IMR-90 (cell line): ENCODE results near the gene CEBPG. TPM values are rescaled to one million over a fixed set of nuclear protein-coding genes. Genes with fewer than 3 reads are reported as not detected.

Source experiments
- ATAC-seq: fragments of 200-7000 bp; cut with Tn5 transposase; 2 replicates; pipeline ENCODE4 v1.9.1; 2020; ENCODE audit warnings: low read depth, mild to moderate bottlenecking, moderate library complexity
- BruUV-seq: library from RNA; stranded (reverse); fragments of 400-500 nt; replicated peaks from 2 replicates; lab custom pipeline; 2021; lab: Mats Ljungman, UMichigan
- CTCF ChIA-PET: fragments of 300-600 bp; formaldehyde crosslinking; extraction: SDS; loops from one replicate; lab custom pipeline; 2021; ENCODE audit warnings: antibody characterized with exemption; lab: Yijun Ruan, JAX
- POLR2A ChIA-PET: fragments of 300-600 bp; sonication (Branson Sonifier 250); formaldehyde crosslinking; loops from one replicate; lab custom pipeline; 2022; ENCODE audit warnings: antibody characterized with exemption; ENCODE audit not compliant: unreplicated experiment; lab: Charles Lee
- DNase-seq: peaks from one replicate; pipeline ENCODE4 v3.0.0; 2013
- H2AFZ ChIP-seq: replicated peaks from 2 replicates; pipeline ENCODE3; 2013; ENCODE audit warnings: low read length, mild to moderate bottlenecking; ENCODE audit not compliant: poor library complexity
- H2AK5ac ChIP-seq: 2 replicates; pipeline ENCODE4 v1.6.1; 2013; ENCODE audit warnings: low read depth, low read length, inconsistent platforms
- H2AK9ac ChIP-seq: replicated peaks from 2 replicates; pipeline ENCODE3; 2013; ENCODE audit warnings: mild to moderate bottlenecking, low read depth, low read length, moderate library complexity; ENCODE audit not compliant: poor library complexity
- H2BK120ac ChIP-seq: 2 replicates; pipeline ENCODE4 v1.6.1; 2013; ENCODE audit warnings: low read depth, low read length, inconsistent platforms
- H2BK15ac ChIP-seq: 3 replicates; pipeline ENCODE4 v1.6.1; 2013; ENCODE audit warnings: low read depth, low read length, inconsistent platforms
- H2BK20ac ChIP-seq: 2 replicates; pipeline ENCODE4 v1.6.1; 2013; ENCODE audit warnings: low read depth, mild to moderate bottlenecking, inconsistent platforms, low read length, moderate library complexity
- H2BK5ac ChIP-seq: 2 replicates; pipeline ENCODE4 v1.6.1; 2013; ENCODE audit warnings: mild to moderate bottlenecking, low read depth, low read length, inconsistent platforms; ENCODE audit not compliant: poor library complexity, severe bottlenecking
- H3K14ac ChIP-seq: replicated peaks from 2 replicates; pipeline ENCODE4 v1.6.1; 2013; ENCODE audit warnings: low read depth, low read length, inconsistent platforms
- H3K18ac ChIP-seq: 2 replicates; pipeline ENCODE4 v1.6.1; 2013; ENCODE audit warnings: low read depth, low read length, control low read depth
- H3K23ac ChIP-seq: 2 replicates; pipeline ENCODE4 v1.6.1; 2013; ENCODE audit warnings: low read depth, low read length, inconsistent platforms
- H3K27ac ChIP-seq: 2 replicates; pipeline ENCODE4 v1.5.1; 2013; ENCODE audit warnings: mild to moderate bottlenecking, control low read depth, low read length; ENCODE audit not compliant: insufficient read depth
- H3K27me3 ChIP-seq: 2 replicates; pipeline ENCODE4 v1.6.1; 2013; ENCODE audit warnings: low read length; ENCODE audit not compliant: control insufficient read depth, insufficient read depth
- H3K36me3 ChIP-seq: 2 replicates; pipeline ENCODE4 v1.6.1; 2013; ENCODE audit warnings: low read length, mixed read lengths; ENCODE audit not compliant: control insufficient read depth, insufficient read depth
- H3K4ac ChIP-seq: 2 replicates; pipeline ENCODE4 v1.6.1; 2013; ENCODE audit warnings: low read depth, low read length, inconsistent platforms
- H3K4me1 ChIP-seq: 2 replicates; pipeline ENCODE4 v1.6.1; 2013; ENCODE audit warnings: low read length, mixed read lengths; ENCODE audit not compliant: control insufficient read depth, insufficient read depth
- H3K4me2 ChIP-seq: 2 replicates; pipeline ENCODE4 v1.6.1; 2013; ENCODE audit warnings: low read depth, mild to moderate bottlenecking, control low read depth, low read length, moderate library complexity
- H3K4me3 ChIP-seq: 2 replicates; pipeline ENCODE4 v1.5.1; 2013; ENCODE audit warnings: low read depth, mild to moderate bottlenecking, control low read depth, low read length, moderate library complexity; ENCODE audit not compliant: insufficient read depth
- H3K56ac ChIP-seq: 2 replicates; pipeline ENCODE4 v1.6.1; 2013; ENCODE audit warnings: low read length, inconsistent platforms; ENCODE audit not compliant: insufficient read depth; ENCODE audit errors: extremely low read depth
- H3K79me1 ChIP-seq, 2 experiments: 2 replicates each; pipeline ENCODE4 v1.6.1; 2013; ENCODE audit warnings: low read length in 2 of 2, inconsistent platforms in 1 of 2, low read depth in 1 of 2
- H3K9ac ChIP-seq: 2 replicates; pipeline ENCODE4 v1.6.1; 2013; ENCODE audit warnings: low read depth, low read length, control low read depth
- H3K9me1 ChIP-seq: 2 replicates; pipeline ENCODE4 v1.6.1; 2013; ENCODE audit warnings: low read length, inconsistent platforms; ENCODE audit not compliant: insufficient read depth
- H3K9me3 ChIP-seq: 2 replicates; pipeline ENCODE4 v1.6.1; 2013; ENCODE audit warnings: low read length; ENCODE audit not compliant: control insufficient read depth, insufficient read depth
- H4K20me1 ChIP-seq: 2 replicates; pipeline ENCODE4 v1.6.1; 2013; ENCODE audit warnings: low read length, inconsistent platforms; ENCODE audit not compliant: insufficient read depth
- H4K5ac ChIP-seq: 2 replicates; pipeline ENCODE4 v1.6.1; 2013; ENCODE audit warnings: mild to moderate bottlenecking, low read depth, low read length, control low read depth
- H4K8ac ChIP-seq, 2 experiments: 2 replicates each; pipeline ENCODE4 v1.6.1; 2013; ENCODE audit warnings: low read depth in 2 of 2, low read length in 2 of 2, control low read depth in 1 of 2, inconsistent platforms in 1 of 2
- H4K91ac ChIP-seq: 2 replicates; pipeline ENCODE4 v1.6.1; 2013; ENCODE audit warnings: low read depth, low read length, inconsistent platforms; ENCODE audit not compliant: insufficient read depth
- BHLHE40 ChIP-seq: fragments of 150-350 bp; IDR thresholded peaks from 2 replicates; pipeline ENCODE4 v1.6.1; 2016; ENCODE audit warnings: mild to moderate bottlenecking, low read depth, low read length
- CEBPB ChIP-seq: IDR thresholded peaks from 2 replicates; pipeline ENCODE4 v1.6.1; 2012; ENCODE audit warnings: low read depth, low read length, improper control_type of control experiment
- CHD1 ChIP-seq: IDR thresholded peaks from 2 replicates; pipeline ENCODE4 v1.6.1; 2012; ENCODE audit warnings: low read depth, low read length, improper control_type of control experiment
- CTCF ChIP-seq: conservative IDR thresholded peaks from 2 replicates; pipeline ENCODE4 v1.5.1; 2012; ENCODE audit warnings: mild to moderate bottlenecking, low read depth, low read length, improper control_type of control experiment
- ELK1 ChIP-seq: fragments of 150-350 bp; IDR thresholded peaks from 2 replicates; pipeline ENCODE4 v1.6.1; 2016; ENCODE audit warnings: low read depth, mild to moderate bottlenecking, low read length, moderate library complexity, borderline replicate concordance
- FOS ChIP-seq: fragments of 150-350 bp; IDR thresholded peaks from 2 replicates; pipeline ENCODE4 v1.6.1; 2016; ENCODE audit warnings: low read depth, low read length
- MAFK ChIP-seq: IDR thresholded peaks from 2 replicates; pipeline ENCODE4 v1.6.1; 2012; ENCODE audit warnings: low read depth, low read length, improper control_type of control experiment
- MAZ ChIP-seq: IDR thresholded peaks from 2 replicates; pipeline ENCODE4 v1.6.1; 2012; ENCODE audit warnings: low read depth, mild to moderate bottlenecking, low read length, improper control_type of control experiment, moderate library complexity, borderline replicate concordance
- MXI1 ChIP-seq: IDR thresholded peaks from 2 replicates; pipeline ENCODE4 v1.6.1; 2012; ENCODE audit warnings: low read depth, mild to moderate bottlenecking, low read length, moderate library complexity, borderline replicate concordance
- NFE2L2 ChIP-seq: fragments of 150-350 bp; IDR thresholded peaks from 2 replicates; pipeline ENCODE4 v1.6.1; 2016; ENCODE audit warnings: low read depth, mild to moderate bottlenecking, low read length
- POLR2A ChIP-seq: IDR thresholded peaks from 2 replicates; pipeline ENCODE4 v1.6.1; 2012; ENCODE audit warnings: mild to moderate bottlenecking, low read depth, low read length
- RAD21 ChIP-seq: IDR thresholded peaks from 2 replicates; pipeline ENCODE4 v1.6.1; 2012; ENCODE audit warnings: low read length, improper control_type of control experiment
- RCOR1 ChIP-seq: IDR thresholded peaks from 2 replicates; pipeline ENCODE4 v1.6.1; 2012; ENCODE audit warnings: mild to moderate bottlenecking, low read length, improper control_type of control experiment; ENCODE audit not compliant: insufficient replicate concordance
- RFX5 ChIP-seq: IDR thresholded peaks from 2 replicates; pipeline ENCODE4 v1.8.0; 2012; ENCODE audit warnings: low read depth, mild to moderate bottlenecking, low read length, moderate library complexity
- SMC3 ChIP-seq: fragments of 150-350 bp; IDR thresholded peaks from 2 replicates; pipeline ENCODE4 v1.6.1; 2016; ENCODE audit warnings: low read depth, mild to moderate bottlenecking, antibody characterized with exemption, low read length, moderate library complexity
- USF2 ChIP-seq: fragments of 150-350 bp; IDR thresholded peaks from 2 replicates; pipeline ENCODE4 v1.6.1; 2017; ENCODE audit warnings: mild to moderate bottlenecking, antibody characterized with exemption, low read length, low read depth
- WGBS, 2 experiments: methylation state at CpG; one replicate each; pipeline versions ENCODE4 v1.1.5 to v1.1.7; 2013; ENCODE audit warnings: missing lambda C conversion rate in 2 of 2; ENCODE audit not compliant: insufficient read length in 1 of 2; ENCODE audit errors: extremely low coverage in 2 of 2; 5-methylcytosine and 5-hydroxymethylcytosine counted together
- dilution Hi-C: fragments of 300-500 bp; cut with HindIII; formaldehyde crosslinking; loops from one replicate; pipeline ENCODE4 v1.14.3; 2018; ENCODE audit warnings: low sequenced_read_pairs; ENCODE audit not compliant: unreplicated experiment
- in situ Hi-C: fragments of 300-500 bp; cut with MboI; formaldehyde crosslinking; loops from 3 replicates; pipeline ENCODE4 v1.14.3; 2019; ENCODE audit warnings: low sequenced_read_pairs, inconsistent platforms, mixed read lengths
- intact Hi-C: fragments of 100-400 bp; cut with micrococcal nuclease; formaldehyde crosslinking; loops from 2 replicates; pipeline ENCODE4 v1.10.0; 2022
- polyA plus RNA-seq, 3 experiments: library from polyadenylated mRNA; depleted of rRNA; stranded (reverse); fragments of >200 nt; gene quantifications; 2 replicates each; pipeline ENCODE4 v1.2.3, GENCODE V29; 2012; ENCODE audit warnings: low replicate concordance in 1 of 3
- total RNA-seq: library from RNA; depleted of rRNA; stranded (reverse); fragments of >200 nt; gene quantifications from 2 replicates; pipeline ENCODE4 v1.2.3, GENCODE V29; 2012

Gene CEBPG
- total and polyA plus RNA-seq, 2 of the 4 experiments (the other 2 are of a cell fraction) = 9.2 to 14.3 TPM

GRCh38 chr19:33384983-33385382 lies 11.5 kb downstream of the CEBPG start:
- H3K23ac ChIP-seq = no peak overlapping the region
- no peak overlapping the region for H4K5ac ChIP-seq
- dilution Hi-C loops (no loop called here), in situ Hi-C loops (no loop called here), intact Hi-C loops (no loop called here)
- no peak overlapping the region for H3K56ac ChIP-seq
- BruUV-seq = no TSS peak
- DNase-seq (no peak), ATAC-seq (no peak)
- H2AK5ac ChIP-seq = no peak overlapping the region
- ChIA-PET CTCF (interaction anchor here (0.7 to 1.4 kb wide), 2 partner anchors 14 to 1981 kb away, joined by 3 to 7 read pairs; no protein-coding TSS in a partner anchor), POLR2A (no interaction called here)
- H3K27me3 ChIP-seq = no peaks in the 10 kb centered on the region
- H2BK15ac ChIP-seq = no peak overlapping the region
- TF ChIP-seq RFX5 (no peak), ELK1 (no peak), RCOR1 (no peak), RAD21 (no peak), FOS (no peak), SMC3 (no peak), MAFK (no peak), USF2 (no peak), BHLHE40 (no peak), CEBPB (no peak), MAZ (no peak), CTCF (no peak), MXI1 (no peak), CHD1 (no peak), NFE2L2 (no peak), POLR2A (no peak)
- no peaks in the 10 kb centered on the region for H3K9me3 ChIP-seq
- no peak overlapping the region for H2BK120ac ChIP-seq
- no peak overlapping the region for H2BK20ac ChIP-seq
- H2AFZ ChIP-seq = no peak overlapping the region
- H3K27ac ChIP-seq = no peak overlapping the region
- no peak overlapping the region for H3K4me3 ChIP-seq
- no peak overlapping the region for H3K14ac ChIP-seq
- no peak overlapping the region for H4K8ac ChIP-seq
- no peak overlapping the region for H2AK9ac ChIP-seq
- no peak overlapping the region for H3K9ac ChIP-seq
- no peak overlapping the region for H4K91ac ChIP-seq
- no CpG with 5 or more reads among the region's 8 CpGs for WGBS, 2 experiments
- no peak overlapping the region for H3K4ac ChIP-seq
- no peak overlapping the region for H2BK5ac ChIP-seq
- H3K4me2 ChIP-seq = no peak overlapping the region
- H3K4me1 ChIP-seq = peaks cover 1% of the 10 kb centered on the region; the same call in 1 of the 2 replicates
- H3K9me1 ChIP-seq = peaks cover 13% of the 10 kb centered on the region
- H3K79me1 ChIP-seq = peaks cover 25 to 75% of the 10 kb centered on the region in 2 experiments
- peaks cover 94% of the 10 kb centered on the region for H4K20me1 ChIP-seq
- H3K36me3 ChIP-seq = peaks cover 25% of the 10 kb centered on the region
- no peak overlapping the region for H3K18ac ChIP-seq
